SK-N-SH (cell line): Measurements from ENCODE around the gene CNTNAP2. TPM values are rescaled to one million over a fixed set of nuclear protein-coding genes. Genes with fewer than 3 reads are reported as not detected.

Source experiments
- CTCF ChIA-PET: fragments of 300-600, 350-600 bp; formaldehyde crosslinking; extraction: SDS; loops from one replicate; lab custom pipeline; 2021; lab: Yijun Ruan, JAX
- POLR2A ChIA-PET: fragments of 350-600 bp; sonication (Branson Sonifier 250); formaldehyde crosslinking; extraction: SDS; loops from one replicate; lab custom pipeline; 2020; ENCODE audit warnings: antibody characterized with exemption, inconsistent platforms; lab: Yijun Ruan, JAX
- DNase-seq: peaks from one replicate; pipeline ENCODE4 v3.0.0; 2012
- H2AFZ ChIP-seq: fragments of 200-600 bp; sonication (generic); 2 replicates; pipeline ENCODE4 v1.8.1; 2016; ENCODE audit warnings: antibody characterized with exemption, mild to moderate bottlenecking, low read depth
- H3F3A ChIP-seq: fragments of 200-600 bp; sonication (generic); replicated peaks from 2 replicates; pipeline ENCODE3; 2016; ENCODE audit warnings: antibody characterized with exemption, mild to moderate bottlenecking; ENCODE audit not compliant: insufficient read depth
- H3K27ac ChIP-seq, 2 experiments: fragments of 200-500 bp in 1 of 2; fragments of 200-600 bp in 1 of 2; sonication (Bioruptor generic) in 1 of 2; sonication (generic), shearing (Covaris generic) in 1 of 2; 2 replicates each; pipeline versions ENCODE4 v1.5.1 to v1.6.1; 2014 to 2016; ENCODE audit warnings: low read depth in 2 of 2, inconsistent platforms in 1 of 2, low read length in 1 of 2, mild to moderate bottlenecking in 1 of 2, mixed read lengths in 1 of 2
- H3K27me3 ChIP-seq: fragments of 200-600 bp; sonication (generic), shearing (Covaris generic); 2 replicates; pipeline ENCODE4 v1.6.1; 2016; ENCODE audit warnings: mixed run types; ENCODE audit not compliant: insufficient read depth
- H3K36me3 ChIP-seq, 2 experiments: fragments of 200-500 bp in 1 of 2; fragments of 200-600 bp in 1 of 2; sonication (Bioruptor generic) in 1 of 2; sonication (generic) in 1 of 2; replicated peaks in 1 of 2; 2 replicates each; pipeline versions ENCODE3 to v1.5.1; 2014 to 2016; ENCODE audit warnings: low read length in 1 of 2, mild to moderate bottlenecking in 1 of 2; ENCODE audit not compliant: insufficient read depth in 2 of 2, control insufficient read depth in 1 of 2
- H3K4me1 ChIP-seq, 2 experiments: fragments of 200-500 bp in 1 of 2; fragments of 200-600 bp in 1 of 2; sonication (Bioruptor generic) in 1 of 2; sonication (generic), shearing (Covaris generic) in 1 of 2; 2 replicates each; pipeline versions ENCODE4 v1.5.1 to v1.6.1; 2014 to 2016; ENCODE audit warnings: low read depth in 1 of 2, low read length in 1 of 2, mixed run types in 1 of 2; ENCODE audit not compliant: insufficient read depth in 2 of 2, control insufficient read depth in 1 of 2
- H3K4me2 ChIP-seq: fragments of 200-600 bp; sonication (generic), shearing (Covaris generic); 2 replicates; pipeline ENCODE4 v1.6.1; 2017; ENCODE audit warnings: mixed run types
- H3K4me3 ChIP-seq, 2 experiments: fragments of 200-500 bp in 1 of 2; fragments of 200-600 bp in 1 of 2; sonication (Bioruptor generic) in 1 of 2; sonication (generic), shearing (Covaris generic) in 1 of 2; 2 replicates each; pipeline versions ENCODE4 v1.5.1 to v1.8.1; 2014 to 2016; ENCODE audit warnings: low read depth in 2 of 2, inconsistent platforms in 1 of 2, low read length in 1 of 2, mild to moderate bottlenecking in 1 of 2, mixed read lengths in 1 of 2, moderate library complexity in 1 of 2
- H3K79me2 ChIP-seq: fragments of 200-600 bp; sonication (generic); 2 replicates; pipeline ENCODE4 v1.8.1; 2017; ENCODE audit warnings: mild to moderate bottlenecking; ENCODE audit not compliant: insufficient read depth
- H3K9ac ChIP-seq: fragments of 200-600 bp; sonication (generic); 2 replicates; pipeline ENCODE4 v1.6.1; 2017; ENCODE audit warnings: mixed run types
- H3K9me2 ChIP-seq: fragments of 200-600 bp; sonication (generic); 2 replicates; pipeline ENCODE4 v1.6.1; 2017; ENCODE audit warnings: mixed run types
- H3K9me3 ChIP-seq: fragments of 200-600 bp; sonication (generic); 2 replicates; pipeline ENCODE4 v1.6.1; 2017; ENCODE audit warnings: mixed run types, mild to moderate bottlenecking, moderate library complexity
- H4K20me1 ChIP-seq: fragments of 200-600 bp; sonication (generic); 2 replicates; pipeline ENCODE4 v1.6.1; 2017; ENCODE audit warnings: mild to moderate bottlenecking, mixed run types; ENCODE audit not compliant: insufficient read depth
- CTCF ChIP-seq: fragments of 200-600 bp; sonication (generic); IDR thresholded peaks from 2 replicates; pipeline ENCODE4 v1.6.1; 2017; ENCODE audit warnings: antibody characterized with exemption, mild to moderate bottlenecking, moderate library complexity
- ELF1 ChIP-seq: IDR thresholded peaks from 2 replicates; pipeline ENCODE4 v1.4.0; 2012
- GABPA ChIP-seq: IDR thresholded peaks from 2 replicates; pipeline ENCODE4 v1.4.0; 2012; ENCODE audit warnings: low read depth, mild to moderate bottlenecking
- JUND ChIP-seq: IDR thresholded peaks from 2 replicates; pipeline ENCODE4 v1.4.0; 2012
- MEF2A ChIP-seq: IDR thresholded peaks from 2 replicates; pipeline ENCODE4 v1.4.0; 2012; ENCODE audit warnings: low read depth, borderline replicate concordance
- RAD21 ChIP-seq: IDR thresholded peaks from 2 replicates; pipeline ENCODE4 v1.6.1; 2012; ENCODE audit warnings: mild to moderate bottlenecking, low read length
- RFX5 ChIP-seq: IDR thresholded peaks from 2 replicates; pipeline ENCODE4 v1.6.1; 2012; ENCODE audit warnings: mild to moderate bottlenecking, improper control_type of control experiment, low read length
- SIN3A ChIP-seq: IDR thresholded peaks from 2 replicates; pipeline ENCODE4 v1.6.1; 2012; ENCODE audit warnings: low read depth, mild to moderate bottlenecking, low read length, moderate library complexity, borderline replicate concordance
- TCF12 ChIP-seq: IDR thresholded peaks from 2 replicates; pipeline ENCODE4 v1.4.0; 2012
- USF1 ChIP-seq: IDR thresholded peaks from 2 replicates; pipeline ENCODE4 v1.4.0; 2012; ENCODE audit warnings: low read depth, borderline replicate concordance
- WGBS: methylation state at CpG from one replicate; pipeline ENCODE4 v1.1.6; 2017; ENCODE audit warnings: low lambda C conversion rate; 5-methylcytosine and 5-hydroxymethylcytosine counted together
- polyA plus RNA-seq, 3 experiments: library from polyadenylated mRNA; depleted of rRNA; stranded (reverse); fragments of >200 nt; gene quantifications; 2 replicates each; pipeline ENCODE4 v1.2.3, GENCODE V29; 2012

CNTNAP2 gene
- polyA plus RNA-seq, 1 of the 3 experiments (the other 2 are of a cell fraction): 3.4 TPM

- TF ChIP-seq GABPA (no peak), RFX5 (no peak)
These were observed 2278.0 kb downstream of the CNTNAP2 start (continued) for GRCh38 chr7:148394582-148394981.

GRCh38 chr7:148395352-148395811 lies 2278.8 kb downstream of the CNTNAP2 start:
- no peaks in the 10 kb centered on the region for H3K27me3 ChIP-seq
- H2AFZ ChIP-seq: no peak overlapping the region
- DNase-seq: no peak
- WGBS: 77% methylated on average over 7 of the region's 7 CpGs
- H3K79me2 ChIP-seq: no peaks in the 10 kb centered on the region
- POLR2A ChIA-PET: no interaction called here
- H3K27ac ChIP-seq: no peak overlapping the region
- no peaks in the 10 kb centered on the region for H3K9me3 ChIP-seq
- no peaks in the 10 kb centered on the region for H3F3A ChIP-seq
- no peak overlapping the region for H3K4me3 ChIP-seq
- TF ChIP-seq JUND (no peak), TCF12 (no peak), CTCF (no peak), MEF2A (no peak), RAD21 (no peak), SIN3A (no peak), ELF1 (no peak)
- no peaks in the 10 kb centered on the region for H4K20me1 ChIP-seq
- no peaks in the 10 kb centered on the region for H3K9me2 ChIP-seq
- no peak overlapping the region for H3K4me2 ChIP-seq
- no peaks in the 10 kb centered on the region for H3K36me3 ChIP-seq
- CTCF ChIA-PET: interaction anchor here (2.6 kb wide), 1 partner anchor 133 kb away, joined by 7 read pairs; no protein-coding TSS in a partner anchor
- H3K9ac ChIP-seq: no peak overlapping the region
- peaks cover 0 to 10% of the 10 kb centered on the region in 2 experiments; a peak in 2 of 4 replicates for H3K4me1 ChIP-seq

- POLR2A ChIA-PET: no interaction called here
- CTCF ChIA-PET: interaction anchor here (0.9 to 2.6 kb wide), 3 partner anchors 11 to 134 kb away, joined by 3 to 7 read pairs (median 3); no protein-coding TSS in a partner anchor
- Histone ChIP-seq H4K20me1 (no peaks in the 10 kb centered on the region), H3K36me3 (no peaks in the 10 kb centered on the region), H3K4me1 (peaks cover 0 to 10% of the 10 kb centered on the region in 2 experiments; a peak in 2 of 4 replicates), H3K9me2 (no peaks in the 10 kb centered on the region), H2AFZ (no peak overlapping the region), H3K9me3 (no peaks in the 10 kb centered on the region), H3K4me2 (no peak overlapping the region), H3K9ac (no peak overlapping the region), H3F3A (no peaks in the 10 kb centered on the region), H3K79me2 (no peaks in the 10 kb centered on the region), H3K27ac (no peak overlapping the region), H3K4me3 (no peak overlapping the region), H3K27me3 (no peaks in the 10 kb centered on the region)
- DNase-seq: peak; percentile 38
- WGBS: 54% methylated on average over 12 of the region's 12 CpGs
- TF ChIP-seq USF1 (0 out of 2 replicates have a peak, but pooled peaks have one; percentile 34), JUND (no peak)
These were observed 2279.6 kb downstream of the CNTNAP2 start for GRCh38 chr7:148395990-148396716.
